Measurements from ENCODE around the gene PRKACA.

Gene PRKACA

DNA sequence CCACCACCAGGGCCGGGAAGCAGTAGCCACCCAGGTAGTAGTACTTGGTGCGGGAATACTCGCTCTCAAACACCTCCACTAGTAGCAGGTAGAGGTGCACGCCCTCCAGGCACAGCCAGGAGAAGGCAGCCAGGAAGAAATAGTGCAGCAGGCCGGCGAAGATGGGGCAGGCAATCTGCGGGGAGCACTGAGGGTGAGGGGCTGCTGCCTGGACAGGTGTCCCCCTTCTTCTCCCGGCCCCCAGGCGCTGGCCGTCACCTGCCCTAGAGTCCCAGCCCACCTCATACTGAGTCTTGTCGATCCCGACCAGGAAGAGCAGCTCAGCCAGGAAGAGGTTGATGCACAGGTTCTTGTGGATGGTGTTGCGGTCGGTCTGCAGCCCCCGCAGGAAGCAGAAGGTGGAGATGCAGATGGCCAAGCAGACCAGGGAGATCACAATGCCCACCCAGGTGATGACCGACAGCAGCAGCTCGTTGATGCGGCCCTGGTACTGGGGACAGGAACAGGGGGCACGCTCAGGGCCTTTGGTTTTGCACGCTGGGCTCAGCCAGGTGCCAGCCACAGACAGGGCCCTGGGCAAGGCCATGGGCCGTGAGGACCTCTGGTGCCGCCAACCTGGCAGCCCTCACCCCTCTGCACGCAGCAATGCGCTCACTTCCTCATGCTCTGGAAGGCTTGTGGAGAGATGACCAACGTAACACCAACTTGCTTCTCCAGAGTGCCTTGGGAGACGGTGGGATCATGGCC, 39.6 kb upstream of the PRKACA start:
- Histone ChIP-seq H3K4me3 (ENCODE audit: low read length) (no peak overlapping the region), H3K18ac (ENCODE audit: low read length) (no peak overlapping the region), H2BK5ac (ENCODE audit: low read length) (no peak overlapping the region), H3K79me1 (ENCODE audit: low read length) (no peaks in the 10 kb centered on the region), H4K5ac (ENCODE audit: low read length) (no peak overlapping the region), H3K4ac (ENCODE audit: low read depth, low read length) (no peak overlapping the region), H3K36me3 (ENCODE audit: control insufficient read depth, insufficient read depth, low read length) (peaks cover 10% of the 10 kb centered on the region), H2AK5ac (ENCODE audit: low read length) (no peak overlapping the region), H3K79me2 (ENCODE audit: control insufficient read depth, insufficient read depth, low read length) (no peaks in the 10 kb centered on the region), H3K4me1 (ENCODE audit: control insufficient read depth, low read depth, low read length) (no peaks in the 10 kb centered on the region), H3K23ac (ENCODE audit: low read length) (no peak overlapping the region), H4K8ac (ENCODE audit: low read depth, low read length) (no peak overlapping the region), H3K4me2 (ENCODE audit: low read length) (no peak overlapping the region), H3K9ac (ENCODE audit: low read length) (no peak overlapping the region), H2BK120ac (ENCODE audit: low read depth, low read length) (no peak overlapping the region), H3K27me3 (ENCODE audit: insufficient read depth, low read length, poor library complexity) (no peaks in the 10 kb centered on the region), H2BK15ac (replicated peaks; ENCODE audit: low read depth) (no peak overlapping the region), H3K56ac (ENCODE audit: low read length) (no peak overlapping the region), H3K27ac (ENCODE audit: low read depth, low read length) (no peak overlapping the region)
- WGBS (ENCODE audit: extremely low coverage, insufficient coverage, low lambda C conversion rate): no CpG with 5 or more reads among the region's 26 CpGs
- no peak for DNase-seq

DNA sequence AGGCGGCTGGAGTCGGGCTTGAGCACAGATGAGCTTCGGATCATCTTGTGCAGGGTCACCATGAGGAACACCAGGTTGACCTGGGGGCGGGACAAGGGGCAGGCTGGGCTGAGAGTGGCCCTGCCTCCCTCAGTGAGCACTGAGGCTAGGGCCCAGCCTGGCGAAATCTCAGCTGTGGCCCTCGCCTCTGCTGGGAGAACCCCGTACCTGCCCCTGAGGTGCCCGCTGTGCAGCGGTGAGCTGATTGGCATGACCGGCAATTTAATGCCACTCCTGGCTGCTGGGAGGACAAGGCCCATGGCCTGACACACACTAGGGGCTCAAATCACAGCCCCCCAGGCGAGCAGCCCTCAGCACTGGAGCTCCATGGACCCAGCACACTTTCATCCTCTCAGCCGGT, 38.6 kb upstream of the PRKACA start:
- no peaks in the 10 kb centered on the region for H3K27me3 ChIP-seq (ENCODE audit: insufficient read depth, low read length, poor library complexity)
- no peaks in the 10 kb centered on the region for H3K79me2 ChIP-seq (ENCODE audit: control insufficient read depth, insufficient read depth, low read length)
- DNase-seq: no peak
- H2AK5ac ChIP-seq (ENCODE audit: low read length): no peak overlapping the region
- no peak overlapping the region for H2BK5ac ChIP-seq (ENCODE audit: low read length)
- H3K4me3 ChIP-seq (ENCODE audit: low read length): no peak overlapping the region
- WGBS (ENCODE audit: extremely low coverage, insufficient coverage, low lambda C conversion rate): no CpG with 5 or more reads among the region's 12 CpGs
- no peak overlapping the region for H2BK15ac ChIP-seq (replicated peaks; ENCODE audit: low read depth)
- H3K36me3 ChIP-seq (ENCODE audit: control insufficient read depth, insufficient read depth, low read length): peaks cover 11% of the 10 kb centered on the region
- H4K8ac ChIP-seq (ENCODE audit: low read depth, low read length): no peak overlapping the region
- H3K23ac ChIP-seq (ENCODE audit: low read length): no peak overlapping the region
- no peaks in the 10 kb centered on the region for H3K4me1 ChIP-seq (ENCODE audit: control insufficient read depth, low read depth, low read length)
- no peak overlapping the region for H3K9ac ChIP-seq (ENCODE audit: low read length)
- no peak overlapping the region for H3K18ac ChIP-seq (ENCODE audit: low read length)
- no peak overlapping the region for H3K4ac ChIP-seq (ENCODE audit: low read depth, low read length)
- no peak overlapping the region for H3K4me2 ChIP-seq (ENCODE audit: low read length)
- H2BK120ac ChIP-seq (ENCODE audit: low read depth, low read length): no peak overlapping the region
- H3K56ac ChIP-seq (ENCODE audit: low read length): no peak overlapping the region
- H3K27ac ChIP-seq (ENCODE audit: low read depth, low read length): no peak overlapping the region
- H3K79me1 ChIP-seq (ENCODE audit: low read length): no peaks in the 10 kb centered on the region
- no peak overlapping the region for H4K5ac ChIP-seq (ENCODE audit: low read length)

DNA sequence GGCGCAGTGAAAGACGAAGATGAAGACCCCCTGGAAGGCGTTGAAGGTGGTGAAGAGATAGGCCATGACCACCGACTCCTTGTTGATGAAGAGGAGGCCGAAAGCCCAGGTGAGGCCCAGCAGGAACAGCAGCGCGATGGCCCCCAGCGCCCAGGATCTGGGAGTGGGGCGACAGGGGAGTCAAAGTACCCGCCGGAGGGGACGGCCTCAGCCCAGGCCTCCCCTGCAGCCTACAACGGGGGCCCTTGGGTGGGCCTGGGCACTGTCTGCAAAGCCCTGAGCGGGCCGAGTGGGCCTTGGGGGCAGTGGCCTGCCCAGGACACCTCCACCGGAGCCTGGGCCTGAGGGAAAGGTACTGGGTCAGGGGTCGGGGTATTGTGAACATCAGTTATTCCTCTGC, 37.8 kb upstream of the PRKACA start:
- Histone ChIP-seq H3K4me3 (ENCODE audit: low read length) (no peak overlapping the region), H3K4me2 (ENCODE audit: low read length) (no peak overlapping the region), H4K8ac (ENCODE audit: low read depth, low read length) (no peak overlapping the region), H4K5ac (ENCODE audit: low read length) (no peak overlapping the region), H3K4me1 (ENCODE audit: control insufficient read depth, low read depth, low read length) (no peaks in the 10 kb centered on the region), H2AK5ac (ENCODE audit: low read length) (no peak overlapping the region), H3K18ac (ENCODE audit: low read length) (no peak overlapping the region), H2BK5ac (ENCODE audit: low read length) (no peak overlapping the region), H3K9ac (ENCODE audit: low read length) (no peak overlapping the region), H3K27me3 (ENCODE audit: insufficient read depth, low read length, poor library complexity) (no peaks in the 10 kb centered on the region), H3K79me2 (ENCODE audit: control insufficient read depth, insufficient read depth, low read length) (no peaks in the 10 kb centered on the region), H3K4ac (ENCODE audit: low read depth, low read length) (no peak overlapping the region), H3K56ac (ENCODE audit: low read length) (no peak overlapping the region), H3K36me3 (ENCODE audit: control insufficient read depth, insufficient read depth, low read length) (peaks cover 11% of the 10 kb centered on the region), H2BK15ac (replicated peaks; ENCODE audit: low read depth) (no peak overlapping the region), H3K23ac (ENCODE audit: low read length) (no peak overlapping the region), H3K79me1 (ENCODE audit: low read length) (no peaks in the 10 kb centered on the region), H2BK120ac (ENCODE audit: low read depth, low read length) (no peak overlapping the region), H3K27ac (ENCODE audit: low read depth, low read length) (no peak overlapping the region)
- WGBS (ENCODE audit: extremely low coverage, insufficient coverage, low lambda C conversion rate): no CpG with 5 or more reads among the region's 17 CpGs
- no peak for DNase-seq

DNA sequence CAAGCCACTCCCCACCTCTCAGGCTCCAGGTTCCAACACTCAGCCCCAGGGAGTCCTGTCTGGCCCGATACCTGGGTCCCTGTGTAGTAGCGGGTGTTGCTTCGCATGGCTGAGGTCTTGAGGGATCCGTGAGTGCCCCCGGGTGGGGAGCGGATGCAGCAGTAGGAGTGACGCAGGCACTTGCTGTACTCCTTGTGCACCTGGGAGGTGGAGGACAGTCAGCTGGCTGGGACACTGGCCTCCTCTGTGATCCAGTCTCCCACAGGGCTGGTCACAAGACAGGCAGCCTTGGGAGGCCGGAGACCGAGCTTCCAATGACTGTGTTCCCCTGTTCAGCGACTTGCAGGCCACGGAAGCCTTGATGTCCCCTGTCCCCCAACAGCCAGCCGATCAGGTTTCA, 35.2 kb upstream of the PRKACA start:
- no peak overlapping the region for H4K8ac ChIP-seq (ENCODE audit: low read depth, low read length)
- H3K79me2 ChIP-seq (ENCODE audit: control insufficient read depth, insufficient read depth, low read length): no peaks in the 10 kb centered on the region
- no peak overlapping the region for H3K9ac ChIP-seq (ENCODE audit: low read length)
- DNase-seq: no peak
- H3K23ac ChIP-seq (ENCODE audit: low read length): no peak overlapping the region
- no peaks in the 10 kb centered on the region for H3K27me3 ChIP-seq (ENCODE audit: insufficient read depth, low read length, poor library complexity)
- WGBS (ENCODE audit: extremely low coverage, insufficient coverage, low lambda C conversion rate): no CpG with 5 or more reads among the region's 12 CpGs
- H2BK120ac ChIP-seq (ENCODE audit: low read depth, low read length): no peak overlapping the region
- no peak overlapping the region for H3K18ac ChIP-seq (ENCODE audit: low read length)
- H2BK5ac ChIP-seq (ENCODE audit: low read length): no peak overlapping the region
- no peak overlapping the region for H3K4me2 ChIP-seq (ENCODE audit: low read length)
- no peak overlapping the region for H2BK15ac ChIP-seq (replicated peaks; ENCODE audit: low read depth)
- no peaks in the 10 kb centered on the region for H3K79me1 ChIP-seq (ENCODE audit: low read length)
- peaks cover 7% of the 10 kb centered on the region for H3K36me3 ChIP-seq (ENCODE audit: control insufficient read depth, insufficient read depth, low read length)
- H3K56ac ChIP-seq (ENCODE audit: low read length): no peak overlapping the region
- no peak overlapping the region for H4K5ac ChIP-seq (ENCODE audit: low read length)
- H3K4me1 ChIP-seq (ENCODE audit: control insufficient read depth, low read depth, low read length): no peaks in the 10 kb centered on the region
- H3K27ac ChIP-seq (ENCODE audit: low read depth, low read length): no peak overlapping the region
- no peak overlapping the region for H3K4ac ChIP-seq (ENCODE audit: low read depth, low read length)
- no peak overlapping the region for H2AK5ac ChIP-seq (ENCODE audit: low read length)
- H3K4me3 ChIP-seq (ENCODE audit: low read length): no peak overlapping the region

DNA sequence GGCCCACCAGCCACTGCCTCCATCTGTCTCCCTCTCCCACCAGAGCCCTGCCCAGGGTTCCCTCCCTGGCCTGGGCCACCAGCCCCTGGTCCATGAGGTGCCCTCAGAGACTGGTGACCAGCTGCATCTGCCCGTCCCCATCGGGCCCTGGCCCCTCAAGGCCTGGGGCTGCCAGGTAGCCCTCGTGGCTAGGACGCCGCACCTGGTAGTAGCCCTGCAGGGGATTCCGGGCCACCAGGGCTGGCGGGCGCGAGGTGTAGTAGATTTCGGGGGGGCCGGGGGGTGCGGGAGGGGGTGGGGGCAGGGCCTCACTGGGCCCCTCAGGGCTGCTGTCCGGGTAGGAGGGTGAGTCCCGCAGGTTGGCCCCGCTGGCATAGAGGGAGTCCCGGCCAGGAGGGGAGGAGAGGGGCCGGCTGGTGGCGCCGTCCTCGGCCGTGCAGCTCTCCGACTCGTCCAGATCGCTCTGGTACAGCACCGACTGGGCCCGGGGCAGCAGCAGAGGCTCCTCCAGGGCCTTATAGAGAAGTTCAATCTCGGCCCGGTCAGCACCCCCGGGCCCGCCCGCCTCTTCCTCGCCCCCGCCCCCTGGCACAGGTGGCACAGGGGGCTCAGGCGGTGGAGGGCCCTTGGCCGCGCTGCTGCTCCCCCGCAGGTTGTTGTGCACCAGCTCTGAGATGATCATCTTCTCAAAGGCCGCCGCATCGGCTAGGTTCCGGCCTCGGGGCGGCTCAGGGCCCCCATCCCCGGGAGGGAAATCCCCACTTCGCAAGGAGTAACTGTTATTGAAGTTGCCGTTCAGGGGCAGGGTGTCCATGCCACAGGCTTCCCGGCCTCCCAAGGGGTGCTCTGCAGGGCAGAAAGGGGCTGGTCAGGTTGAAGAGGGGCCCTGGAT, 33.5 kb upstream of the PRKACA start:
- Histone ChIP-seq H3K27ac (ENCODE audit: low read depth, low read length) (no peak overlapping the region), H3K27me3 (ENCODE audit: insufficient read depth, low read length, poor library complexity) (no peaks in the 10 kb centered on the region), H3K56ac (ENCODE audit: low read length) (no peak overlapping the region), H2BK5ac (ENCODE audit: low read length) (no peak overlapping the region), H3K4me2 (ENCODE audit: low read length) (no peak overlapping the region), H3K36me3 (ENCODE audit: control insufficient read depth, insufficient read depth, low read length) (peaks cover 5% of the 10 kb centered on the region), H2BK120ac (ENCODE audit: low read depth, low read length) (no peak overlapping the region), H3K9ac (ENCODE audit: low read length) (no peak overlapping the region), H3K4ac (ENCODE audit: low read depth, low read length) (no peak overlapping the region), H3K4me3 (ENCODE audit: low read length) (no peak overlapping the region), H3K79me2 (ENCODE audit: control insufficient read depth, insufficient read depth, low read length) (no peaks in the 10 kb centered on the region), H3K23ac (ENCODE audit: low read length) (no peak overlapping the region), H2AK5ac (ENCODE audit: low read length) (no peak overlapping the region), H3K4me1 (ENCODE audit: control insufficient read depth, low read depth, low read length) (no peaks in the 10 kb centered on the region), H3K18ac (ENCODE audit: low read length) (no peak overlapping the region), H4K8ac (ENCODE audit: low read depth, low read length) (no peak overlapping the region), H3K79me1 (ENCODE audit: low read length) (no peaks in the 10 kb centered on the region), H4K5ac (ENCODE audit: low read length) (no peak overlapping the region), H2BK15ac (replicated peaks; ENCODE audit: low read depth) (no peak overlapping the region)
- WGBS (ENCODE audit: extremely low coverage, insufficient coverage, low lambda C conversion rate): no CpG with 5 or more reads among the region's 47 CpGs
- no peak for DNase-seq

Measured in mesendoderm (in vitro differentiated cells).